ENCODE data around the gene GAD1. TPM values are rescaled to one million over a fixed set of nuclear protein-coding genes. Genes with fewer than 3 reads are reported as not detected.

The GAD1 gene
- total RNA-seq, 5 donors from 2014 or later (not counting 1 experiment from before 2014, with no cell fraction given), result 0.09 TPM; not detected in 4

- no peak overlapping the region for H3K4me3 Mint-ChIP-seq
- no peaks in the 10 kb centered on the region for H3K9me3 Mint-ChIP-seq
- no peaks in the 10 kb centered on the region for H3K9me3 ChIP-seq
- peaks cover 5 to 13% of the 10 kb centered on the region in 2 experiments for H3K4me1 ChIP-seq (ENCODE audit: control insufficient read depth in 1 of 2, extremely low read depth in 1 of 2, insufficient read depth in 2 of 2, low read length in 2 of 2)
- ChIA-PET POLR2A (interaction anchor here in 1 of 2 donors (1.0 kb wide), 1 partner anchor 10 kb away, joined by 4 read pairs; no protein-coding TSS in a partner anchor), CTCF (no interaction called here)
- peaks cover 9 to 14% (median 14%) of the 10 kb centered on the region in 3 donors for H3K4me1 Mint-ChIP-seq
- no peaks in the 10 kb centered on the region for H3K36me3 Mint-ChIP-seq
- no peak overlapping the region for H3K4me3 ChIP-seq (ENCODE audit: control insufficient read depth in 1 of 2, extremely low read depth in 1 of 2, low read length in 1 of 2)
- no peaks in the 10 kb centered on the region for H3K36me3 ChIP-seq (ENCODE audit: control insufficient read depth in 2 of 2, extremely low read depth in 1 of 2, insufficient read depth in 1 of 2, low read length in 1 of 2)
- H3K27ac ChIP-seq (ENCODE audit: low read length), result no peak overlapping the region
- no peak for ATAC-seq (replicated peaks in 1 of 4)
- H3K27me3 ChIP-seq (replicated peaks in 1 of 2; ENCODE audit: control insufficient read depth in 2 of 2, extremely low read depth in 1 of 2, insufficient read depth in 2 of 2, low read length in 1 of 2), result peaks cover 0 to 18% of the 10 kb centered on the region in 2 experiments
- H3K27ac Mint-ChIP-seq, result no peak overlapping the region
- H3K27me3 Mint-ChIP-seq, result peaks cover under 1 to 16% of the 10 kb centered on the region in 2 donors
- no peak for DNase-seq
These were observed 42.6 kb upstream of the GAD1 start for GRCh38 chr2:170774074-170774473.

- WGBS (ENCODE audit: insufficient coverage), result 29% methylated on average over 1 of the region's 2 CpGs
- no peak for ATAC-seq (replicated peaks in 1 of 4)
These were observed 37.8 kb upstream of the GAD1 start for GRCh38 chr2:170778900-170779299.

GRCh38 chr2:170779304-170779703 lies 37.4 kb upstream of the GAD1 start:
- peaks cover 0 to 5% of the 10 kb centered on the region in 2 experiments for H3K27me3 ChIP-seq (replicated peaks in 1 of 2; ENCODE audit: control insufficient read depth in 2 of 2, extremely low read depth in 1 of 2, insufficient read depth in 2 of 2, low read length in 1 of 2)
- Mint-ChIP-seq H3K4me3 (no peak overlapping the region), H3K4me1 (no peaks in the 10 kb centered on the region), H3K27ac (no peak overlapping the region), H3K27me3 (peaks cover 12 to 27% of the 10 kb centered on the region in 2 donors), H3K9me3 (no peaks in the 10 kb centered on the region), H3K36me3 (no peaks in the 10 kb centered on the region)
- no peak overlapping the region for H3K27ac ChIP-seq (ENCODE audit: low read length)
- DNase-seq (no peak), ATAC-seq (replicated peaks in 1 of 4) (no peak)
- no peaks in the 10 kb centered on the region for H3K4me1 ChIP-seq (ENCODE audit: control insufficient read depth in 1 of 2, extremely low read depth in 1 of 2, insufficient read depth in 2 of 2, low read length in 2 of 2)
- H3K4me3 ChIP-seq (ENCODE audit: control insufficient read depth in 1 of 2, extremely low read depth in 1 of 2, low read length in 1 of 2), result no peak overlapping the region
- H3K9me3 ChIP-seq, result no peaks in the 10 kb centered on the region
- H3K36me3 ChIP-seq (ENCODE audit: control insufficient read depth in 2 of 2, extremely low read depth in 1 of 2, insufficient read depth in 1 of 2, low read length in 1 of 2), result no peaks in the 10 kb centered on the region
- ChIA-PET POLR2A (interaction anchor here in 1 of 2 donors (0.8 kb wide), 1 partner anchor 49 kb away, joined by 3 read pairs; no protein-coding TSS in a partner anchor), CTCF (interaction anchor here in 1 of 2 donors (0.6 kb wide), 1 partner anchor 37 kb away, joined by 4 read pairs; the partner anchor contains the start of gene GAD1)
- WGBS (ENCODE audit: insufficient coverage), result no CpG with 5 or more reads among the region's 1 CpG

More at GRCh38 chr2:170778900-170779299, 37.8 kb upstream of the GAD1 start:
- no peaks in the 10 kb centered on the region for H3K4me1 Mint-ChIP-seq
- Histone ChIP-seq H3K4me1 (ENCODE audit: control insufficient read depth in 1 of 2, extremely low read depth in 1 of 2, insufficient read depth in 2 of 2, low read length in 2 of 2) (no peaks in the 10 kb centered on the region), H3K9me3 (no peaks in the 10 kb centered on the region), H3K27me3 (replicated peaks in 1 of 2; ENCODE audit: control insufficient read depth in 2 of 2, extremely low read depth in 1 of 2, insufficient read depth in 2 of 2, low read length in 1 of 2) (peaks cover 0 to 5% of the 10 kb centered on the region in 2 experiments), H3K4me3 (ENCODE audit: control insufficient read depth in 1 of 2, extremely low read depth in 1 of 2, low read length in 1 of 2) (no peak overlapping the region), H3K36me3 (ENCODE audit: control insufficient read depth in 2 of 2, extremely low read depth in 1 of 2, insufficient read depth in 1 of 2, low read length in 1 of 2) (no peaks in the 10 kb centered on the region), H3K27ac (ENCODE audit: low read length) (no peak overlapping the region)
- POLR2A ChIA-PET, result interaction anchor here (0.6 to 0.8 kb wide), 2 partner anchors 49 to 440 kb away, joined by 3 read pairs; no protein-coding TSS in a partner anchor
- no peak overlapping the region for H3K27ac Mint-ChIP-seq
- no peaks in the 10 kb centered on the region for H3K36me3 Mint-ChIP-seq
- no peaks in the 10 kb centered on the region for H3K9me3 Mint-ChIP-seq
- CTCF ChIA-PET, result no interaction called here
- no peak for DNase-seq
- H3K4me3 Mint-ChIP-seq, result no peak overlapping the region
- peaks cover 10 to 25% of the 10 kb centered on the region in 2 donors for H3K27me3 Mint-ChIP-seq

GRCh38 chr2:170782673-170783072 lies 34.0 kb upstream of the GAD1 start:
- Mint-ChIP-seq H3K27me3 (peaks cover 16 to 33% of the 10 kb centered on the region in 2 donors), H3K27ac (no peak overlapping the region), H3K36me3 (no peaks in the 10 kb centered on the region), H3K4me3 (no peak overlapping the region), H3K9me3 (no peaks in the 10 kb centered on the region), H3K4me1 (no peaks in the 10 kb centered on the region)
- Histone ChIP-seq H3K27ac (ENCODE audit: low read length) (no peak overlapping the region), H3K4me1 (ENCODE audit: control insufficient read depth in 1 of 2, extremely low read depth in 1 of 2, insufficient read depth in 2 of 2, low read length in 2 of 2) (no peaks in the 10 kb centered on the region), H3K4me3 (ENCODE audit: control insufficient read depth in 1 of 2, extremely low read depth in 1 of 2, low read length in 1 of 2) (no peak overlapping the region), H3K27me3 (replicated peaks in 1 of 2; ENCODE audit: control insufficient read depth in 2 of 2, extremely low read depth in 1 of 2, insufficient read depth in 2 of 2, low read length in 1 of 2) (no peaks in the 10 kb centered on the region), H3K9me3 (no peaks in the 10 kb centered on the region), H3K36me3 (ENCODE audit: control insufficient read depth in 2 of 2, extremely low read depth in 1 of 2, insufficient read depth in 1 of 2, low read length in 1 of 2) (no peaks in the 10 kb centered on the region)
- no peak for DNase-seq
- POLR2A ChIA-PET, result no interaction called here
- no peak for ATAC-seq (replicated peaks in 1 of 4)
- CTCF ChIA-PET, result no interaction called here
- 76% methylated on average over 2 of the region's 2 CpGs for WGBS (ENCODE audit: insufficient coverage)

GRCh38 chr2:170783549-170783948 lies 33.1 kb upstream of the GAD1 start:
- Mint-ChIP-seq H3K4me1 (no peaks in the 10 kb centered on the region), H3K4me3 (no peak overlapping the region), H3K9me3 (no peaks in the 10 kb centered on the region), H3K36me3 (no peaks in the 10 kb centered on the region), H3K27ac (no peak overlapping the region), H3K27me3 (peaks cover 16 to 34% of the 10 kb centered on the region in 2 donors)
- no peak for ATAC-seq (replicated peaks in 1 of 4)
- no CpG with 5 or more reads among the region's 1 CpG for WGBS (ENCODE audit: insufficient coverage)
- no peak for DNase-seq
- Histone ChIP-seq H3K9me3 (no peaks in the 10 kb centered on the region), H3K27ac (ENCODE audit: low read length) (no peak overlapping the region), H3K4me3 (ENCODE audit: control insufficient read depth in 1 of 2, extremely low read depth in 1 of 2, low read length in 1 of 2) (no peak overlapping the region), H3K36me3 (ENCODE audit: control insufficient read depth in 2 of 2, extremely low read depth in 1 of 2, insufficient read depth in 1 of 2, low read length in 1 of 2) (no peaks in the 10 kb centered on the region), H3K27me3 (replicated peaks in 1 of 2; ENCODE audit: control insufficient read depth in 2 of 2, extremely low read depth in 1 of 2, insufficient read depth in 2 of 2, low read length in 1 of 2) (no peaks in the 10 kb centered on the region), H3K4me1 (ENCODE audit: control insufficient read depth in 1 of 2, extremely low read depth in 1 of 2, insufficient read depth in 2 of 2, low read length in 2 of 2) (no peaks in the 10 kb centered on the region)
- ChIA-PET CTCF (interaction anchor here in 1 of 2 donors (0.8 kb wide), 1 partner anchor 29 kb away, joined by 3 read pairs; no protein-coding TSS in a partner anchor), POLR2A (interaction anchor here in 1 of 2 donors (0.8 kb wide), 1 partner anchor 10 kb away, joined by 4 read pairs; no protein-coding TSS in a partner anchor)

GRCh38 chr2:170798996-170799395 lies 17.7 kb upstream of the GAD1 start:
- DNase-seq, result no peak
- H3K9me3 ChIP-seq, result no peaks in the 10 kb centered on the region
- H3K27ac ChIP-seq (ENCODE audit: low read length), result no peak overlapping the region
- peaks cover 0 to 12% of the 10 kb centered on the region in 2 experiments for H3K27me3 ChIP-seq (replicated peaks in 1 of 2; ENCODE audit: control insufficient read depth in 2 of 2, extremely low read depth in 1 of 2, insufficient read depth in 2 of 2, low read length in 1 of 2)
- H3K27me3 Mint-ChIP-seq, result peaks cover 20 to 25% of the 10 kb centered on the region in 2 donors
- H3K4me1 ChIP-seq (ENCODE audit: control insufficient read depth in 1 of 2, extremely low read depth in 1 of 2, insufficient read depth in 2 of 2, low read length in 2 of 2), result no peaks in the 10 kb centered on the region
- H3K9me3 Mint-ChIP-seq, result no peaks in the 10 kb centered on the region
- no peak overlapping the region for H3K4me3 ChIP-seq (ENCODE audit: control insufficient read depth in 1 of 2, extremely low read depth in 1 of 2, low read length in 1 of 2)
- ChIA-PET CTCF (no interaction called here), POLR2A (no interaction called here)
- H3K36me3 Mint-ChIP-seq, result no peaks in the 10 kb centered on the region
- ATAC-seq (replicated peaks in 1 of 4), result no peak
- no peak overlapping the region for H3K4me3 Mint-ChIP-seq
- H3K36me3 ChIP-seq (ENCODE audit: control insufficient read depth in 2 of 2, extremely low read depth in 1 of 2, insufficient read depth in 1 of 2, low read length in 1 of 2), result no peaks in the 10 kb centered on the region
- H3K4me1 Mint-ChIP-seq, result no peaks in the 10 kb centered on the region
- no peak overlapping the region for H3K27ac Mint-ChIP-seq
